WTC11 (cell line): ENCODE measurements around the gene SMIM29. TPM values are rescaled to one million over a fixed set of nuclear protein-coding genes. Genes with fewer than 3 reads are reported as not detected.

ENCODE experiments used
- ATAC-seq: fragments of 200-7000 bp; cut with Tn5 transposase; 2 replicates; pipeline ENCODE4 v1.10.0; 2021; ENCODE audit warnings: mild to moderate bottlenecking, moderate library complexity
- CTCF ChIA-PET: fragments of 300-600 bp; sonication (Branson Sonifier 250); formaldehyde crosslinking; loops from one replicate; lab custom pipeline; 2021; ENCODE audit warnings: antibody characterized with exemption; lab: Charles Lee
- POLR2A ChIA-PET: fragments of 350-600 bp; sonication (Branson Sonifier 250); formaldehyde crosslinking; loops from one replicate; lab custom pipeline; 2021; ENCODE audit warnings: antibody characterized with exemption; lab: Charles Lee
- DNase-seq: peaks from one replicate; pipeline ENCODE4 v3.0.0; 2021; ENCODE audit warnings: low spot score
- H3K27ac Mint-ChIP-seq: 2 replicates; pipeline ENCODE4 v1.8.0; 2021; ENCODE audit warnings: mixed read lengths
- H3K27me3 Mint-ChIP-seq: 2 replicates; pipeline ENCODE4 v1.8.0; 2021; ENCODE audit warnings: low read depth, mild to moderate bottlenecking, moderate library complexity, mixed read lengths
- H3K36me3 Mint-ChIP-seq: 2 replicates; pipeline ENCODE4 v1.8.0; 2021; ENCODE audit warnings: mixed read lengths
- H3K4me1 Mint-ChIP-seq: 2 replicates; pipeline ENCODE4 v1.8.0; 2022; ENCODE audit warnings: mixed read lengths
- H3K4me3 Mint-ChIP-seq: 2 replicates; pipeline ENCODE4 v1.8.0; 2021; ENCODE audit warnings: mild to moderate bottlenecking, moderate library complexity, mixed read lengths
- H3K9me3 Mint-ChIP-seq: 2 replicates; pipeline ENCODE4 v1.8.0; 2021; ENCODE audit warnings: mixed read lengths
- AR ChIP-seq: fragments of 250-450 bp; sonication (Bioruptor Pico); IDR thresholded peaks from 2 replicates; pipeline ENCODE4 v1.9.0; 2021; ENCODE audit warnings: mild to moderate bottlenecking
- ATF2 ChIP-seq: sonication (generic); formaldehyde crosslinking; IDR thresholded peaks from 2 replicates; pipeline ENCODE4 v1.8.1; 2022; ENCODE audit warnings: low read depth, missing genetic modification reagents, borderline replicate concordance
- E2F5 ChIP-seq: sonication (generic); formaldehyde crosslinking; IDR thresholded peaks from 2 replicates; pipeline ENCODE4 v1.8.1; 2022; ENCODE audit warnings: mild to moderate bottlenecking, moderate library complexity, missing genetic modification reagents
- FOXK1 ChIP-seq: sonication (generic); formaldehyde crosslinking; IDR thresholded peaks from 2 replicates; pipeline ENCODE4 v1.8.0; 2022; ENCODE audit warnings: mild to moderate bottlenecking, moderate library complexity, missing genetic modification reagents
- NFE2L1 ChIP-seq: sonication (generic); formaldehyde crosslinking; IDR thresholded peaks from 2 replicates; pipeline ENCODE4 v1.8.1; 2023; ENCODE audit warnings: missing genetic modification reagents
- NR2C2 ChIP-seq: sonication (generic); formaldehyde crosslinking; IDR thresholded peaks from 2 replicates; pipeline ENCODE4 v1.8.0; 2022; ENCODE audit warnings: mild to moderate bottlenecking, missing genetic modification reagents
- OVOL2 ChIP-seq: fragments of 250-450 bp; sonication (Bioruptor Pico); IDR thresholded peaks from 2 replicates; pipeline ENCODE4 v1.9.0; 2021; ENCODE audit warnings: mild to moderate bottlenecking, borderline replicate concordance
- PRDM15 ChIP-seq: sonication (generic); formaldehyde crosslinking; IDR thresholded peaks from 2 replicates; pipeline ENCODE4 v1.8.0; 2022; ENCODE audit warnings: missing genetic modification reagents
- TCF7 ChIP-seq: sonication (generic); formaldehyde crosslinking; IDR thresholded peaks from 2 replicates; pipeline ENCODE4 v1.8.0; 2022; ENCODE audit warnings: mild to moderate bottlenecking, low read depth, missing genetic modification reagents, moderate library complexity
- TEAD1 ChIP-seq: sonication (generic); formaldehyde crosslinking; IDR thresholded peaks from 2 replicates; pipeline ENCODE4 v1.8.0; 2022; ENCODE audit warnings: mild to moderate bottlenecking, missing genetic modification reagents
- ZNF232 ChIP-seq: sonication (generic); formaldehyde crosslinking; IDR thresholded peaks from 2 replicates; pipeline ENCODE4 v1.8.0; 2022; ENCODE audit warnings: mild to moderate bottlenecking, missing genetic modification reagents
- ZNF416 ChIP-seq: fragments of 250-450 bp; sonication (Bioruptor Pico); IDR thresholded peaks from 2 replicates; pipeline ENCODE4 v1.9.0; 2021; ENCODE audit warnings: mild to moderate bottlenecking, inconsistent platforms
- ZNF532 ChIP-seq: fragments of 250-450 bp; sonication (Bioruptor Pico); IDR thresholded peaks from 2 replicates; pipeline ENCODE4 v1.9.0; 2021; ENCODE audit warnings: mild to moderate bottlenecking, borderline replicate concordance
- total RNA-seq: library from RNA; stranded (reverse); gene quantifications from 3 replicates; pipeline ENCODE4 v1.2.3, GENCODE V29; 2021
- TF ChIP-seq, protein P1 (sequence below): fragments of 250-450 bp; sonication (Bioruptor Pico); IDR thresholded peaks from 2 replicates; pipeline ENCODE4 v1.8.0; 2021; ENCODE audit warnings: mild to moderate bottlenecking
- TF ChIP-seq, protein P2 (sequence below): fragments of 200-600 bp; IDR thresholded peaks from 2 replicates; pipeline ENCODE4 v1.8.0; 2022; ENCODE audit warnings: antibody characterized with exemption
- TF ChIP-seq, protein P3 (sequence below): sonication (generic); formaldehyde crosslinking; IDR thresholded peaks from 2 replicates; pipeline ENCODE4 v1.8.1; 2023; ENCODE audit warnings: mild to moderate bottlenecking, missing genetic modification reagents
- TF ChIP-seq, protein P4 (sequence below): sonication (generic); formaldehyde crosslinking; conservative IDR thresholded peaks from 2 replicates; pipeline ENCODE4 v1.8.1; 2023; ENCODE audit warnings: mild to moderate bottlenecking, low read depth, missing genetic modification reagents, moderate library complexity

SMIM29 gene
- total RNA-seq, 1 experiment from 2014 or later, result 11.7 TPM

DNA sequence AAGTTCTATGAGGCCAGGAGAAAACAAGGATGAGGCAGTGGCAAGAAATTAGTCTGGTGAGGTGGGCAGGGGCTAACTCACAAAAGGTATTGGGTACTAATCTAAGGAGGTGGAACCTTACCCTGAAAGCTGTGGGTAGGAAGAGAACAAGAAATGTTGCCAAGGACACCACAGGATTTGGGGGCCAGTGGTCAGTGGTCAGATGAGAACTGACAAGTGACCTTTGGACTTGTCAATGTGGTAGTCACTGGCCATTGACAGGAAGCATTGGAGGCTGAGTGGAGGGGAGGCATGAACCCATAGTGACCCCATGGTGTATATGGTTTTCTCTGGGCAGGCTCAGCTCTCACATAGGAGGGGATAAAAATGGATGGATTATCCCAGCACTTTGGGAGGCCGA is 25.3 kb upstream of the SMIM29 start:
- CTCF ChIA-PET, result no interaction called here
- peaks cover 5% of the 10 kb centered on the region for H3K4me1 Mint-ChIP-seq
- POLR2A ChIA-PET, result interaction anchor here (0.6 kb wide), 1 partner anchor 136 kb away, joined by 3 read pairs; no protein-coding TSS in a partner anchor
- TF ChIP-seq TEAD1 (CRISPR knock-in tag) (no peak), ZNF232 (no peak), NFE2L1 (no peak), FOXK1 (CRISPR knock-in tag) (no peak), ZNF416 (no peak), PRDM15 (CRISPR knock-in tag) (no peak), NR2C2 (CRISPR knock-in tag) (no peak), AR (CRISPR knock-in tag) (no peak), OVOL2 (CRISPR knock-in tag) (no peak), E2F5 (CRISPR knock-in tag) (no peak), ZNF532 (CRISPR knock-in tag) (no peak), ATF2 (CRISPR knock-in tag) (no peak), TCF7 (CRISPR knock-in tag) (no peak)
- TF ChIP-seq, protein P1, sequence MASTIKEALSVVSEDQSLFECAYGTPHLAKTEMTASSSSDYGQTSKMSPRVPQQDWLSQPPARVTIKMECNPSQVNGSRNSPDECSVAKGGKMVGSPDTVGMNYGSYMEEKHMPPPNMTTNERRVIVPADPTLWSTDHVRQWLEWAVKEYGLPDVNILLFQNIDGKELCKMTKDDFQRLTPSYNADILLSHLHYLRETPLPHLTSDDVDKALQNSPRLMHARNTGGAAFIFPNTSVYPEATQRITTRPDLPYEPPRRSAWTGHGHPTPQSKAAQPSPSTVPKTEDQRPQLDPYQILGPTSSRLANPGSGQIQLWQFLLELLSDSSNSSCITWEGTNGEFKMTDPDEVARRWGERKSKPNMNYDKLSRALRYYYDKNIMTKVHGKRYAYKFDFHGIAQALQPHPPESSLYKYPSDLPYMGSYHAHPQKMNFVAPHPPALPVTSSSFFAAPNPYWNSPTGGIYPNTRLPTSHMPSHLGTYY (CRISPR knock-in tag), result no peak
- TF ChIP-seq, protein P2, sequence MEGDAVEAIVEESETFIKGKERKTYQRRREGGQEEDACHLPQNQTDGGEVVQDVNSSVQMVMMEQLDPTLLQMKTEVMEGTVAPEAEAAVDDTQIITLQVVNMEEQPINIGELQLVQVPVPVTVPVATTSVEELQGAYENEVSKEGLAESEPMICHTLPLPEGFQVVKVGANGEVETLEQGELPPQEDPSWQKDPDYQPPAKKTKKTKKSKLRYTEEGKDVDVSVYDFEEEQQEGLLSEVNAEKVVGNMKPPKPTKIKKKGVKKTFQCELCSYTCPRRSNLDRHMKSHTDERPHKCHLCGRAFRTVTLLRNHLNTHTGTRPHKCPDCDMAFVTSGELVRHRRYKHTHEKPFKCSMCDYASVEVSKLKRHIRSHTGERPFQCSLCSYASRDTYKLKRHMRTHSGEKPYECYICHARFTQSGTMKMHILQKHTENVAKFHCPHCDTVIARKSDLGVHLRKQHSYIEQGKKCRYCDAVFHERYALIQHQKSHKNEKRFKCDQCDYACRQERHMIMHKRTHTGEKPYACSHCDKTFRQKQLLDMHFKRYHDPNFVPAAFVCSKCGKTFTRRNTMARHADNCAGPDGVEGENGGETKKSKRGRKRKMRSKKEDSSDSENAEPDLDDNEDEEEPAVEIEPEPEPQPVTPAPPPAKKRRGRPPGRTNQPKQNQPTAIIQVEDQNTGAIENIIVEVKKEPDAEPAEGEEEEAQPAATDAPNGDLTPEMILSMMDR, result no peak
- TF ChIP-seq, protein P3, sequence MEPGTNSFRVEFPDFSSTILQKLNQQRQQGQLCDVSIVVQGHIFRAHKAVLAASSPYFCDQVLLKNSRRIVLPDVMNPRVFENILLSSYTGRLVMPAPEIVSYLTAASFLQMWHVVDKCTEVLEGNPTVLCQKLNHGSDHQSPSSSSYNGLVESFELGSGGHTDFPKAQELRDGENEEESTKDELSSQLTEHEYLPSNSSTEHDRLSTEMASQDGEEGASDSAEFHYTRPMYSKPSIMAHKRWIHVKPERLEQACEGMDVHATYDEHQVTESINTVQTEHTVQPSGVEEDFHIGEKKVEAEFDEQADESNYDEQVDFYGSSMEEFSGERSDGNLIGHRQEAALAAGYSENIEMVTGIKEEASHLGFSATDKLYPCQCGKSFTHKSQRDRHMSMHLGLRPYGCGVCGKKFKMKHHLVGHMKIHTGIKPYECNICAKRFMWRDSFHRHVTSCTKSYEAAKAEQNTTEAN, result no peak
- TF ChIP-seq, protein P4, sequence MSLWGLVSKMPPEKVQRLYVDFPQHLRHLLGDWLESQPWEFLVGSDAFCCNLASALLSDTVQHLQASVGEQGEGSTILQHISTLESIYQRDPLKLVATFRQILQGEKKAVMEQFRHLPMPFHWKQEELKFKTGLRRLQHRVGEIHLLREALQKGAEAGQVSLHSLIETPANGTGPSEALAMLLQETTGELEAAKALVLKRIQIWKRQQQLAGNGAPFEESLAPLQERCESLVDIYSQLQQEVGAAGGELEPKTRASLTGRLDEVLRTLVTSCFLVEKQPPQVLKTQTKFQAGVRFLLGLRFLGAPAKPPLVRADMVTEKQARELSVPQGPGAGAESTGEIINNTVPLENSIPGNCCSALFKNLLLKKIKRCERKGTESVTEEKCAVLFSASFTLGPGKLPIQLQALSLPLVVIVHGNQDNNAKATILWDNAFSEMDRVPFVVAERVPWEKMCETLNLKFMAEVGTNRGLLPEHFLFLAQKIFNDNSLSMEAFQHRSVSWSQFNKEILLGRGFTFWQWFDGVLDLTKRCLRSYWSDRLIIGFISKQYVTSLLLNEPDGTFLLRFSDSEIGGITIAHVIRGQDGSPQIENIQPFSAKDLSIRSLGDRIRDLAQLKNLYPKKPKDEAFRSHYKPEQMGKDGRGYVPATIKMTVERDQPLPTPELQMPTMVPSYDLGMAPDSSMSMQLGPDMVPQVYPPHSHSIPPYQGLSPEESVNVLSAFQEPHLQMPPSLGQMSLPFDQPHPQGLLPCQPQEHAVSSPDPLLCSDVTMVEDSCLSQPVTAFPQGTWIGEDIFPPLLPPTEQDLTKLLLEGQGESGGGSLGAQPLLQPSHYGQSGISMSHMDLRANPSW (CRISPR knock-in tag), result no peak

More for the DNA sequence above, 25.3 kb upstream of the SMIM29 start:
- no peak overlapping the region for H3K4me3 Mint-ChIP-seq
- no peaks in the 10 kb centered on the region for H3K27me3 Mint-ChIP-seq
- H3K27ac Mint-ChIP-seq, result no peak overlapping the region
- ATAC-seq, result no peak
- no peaks in the 10 kb centered on the region for H3K36me3 Mint-ChIP-seq
- H3K9me3 Mint-ChIP-seq, result peaks cover 4% of the 10 kb centered on the region; the same call in 1 of the 2 replicates
- no peak for DNase-seq
